Keratinocyte (primary cell): ENCODE results near the gene SPG11. TPM values are rescaled to one million over a fixed set of nuclear protein-coding genes. Genes with fewer than 3 reads are reported as not detected.

Source experiments
- DNase-seq: peaks from one replicate; pipeline ENCODE4 v3.0.0-alpha.2; 2011; ENCODE audit warnings: low read depth, missing footprints, low spot score
- FAIRE-seq: peaks from 2 replicates; lab custom pipeline; 2011; peaks lifted over from hg19 to GRCh38; lab: Jason Lieb, UNC
- H2AFZ ChIP-seq: 2 replicates; pipeline ENCODE4 v1.6.0; 2012; ENCODE audit warnings: low read length, control low read depth, inconsistent platforms; ENCODE audit not compliant: control insufficient read depth
- H3K27ac ChIP-seq: 2 replicates; pipeline ENCODE4 v1.5.1; 2011; ENCODE audit warnings: low read length; ENCODE audit not compliant: control insufficient read depth, insufficient read depth
- H3K27me3 ChIP-seq: 3 replicates; pipeline ENCODE4 v1.6.0; 2011; ENCODE audit warnings: low read length; ENCODE audit not compliant: control insufficient read depth, insufficient read depth; ENCODE audit errors: extremely low read depth
- H3K36me3 ChIP-seq, 2 experiments: 2 replicates in 1 of 2; 3 replicates in 1 of 2; pipeline ENCODE4 v1.5.1; 2011; ENCODE audit warnings: low read length in 2 of 2, mild to moderate bottlenecking in 1 of 2; ENCODE audit not compliant: control insufficient read depth in 2 of 2, insufficient read depth in 2 of 2; ENCODE audit errors: extremely low read depth in 1 of 2
- H3K4me1 ChIP-seq: 3 replicates; pipeline ENCODE4 v1.5.1; 2011; ENCODE audit warnings: low read length; ENCODE audit not compliant: control insufficient read depth, insufficient read depth; ENCODE audit errors: extremely low read depth
- H3K4me2 ChIP-seq: 3 replicates; pipeline ENCODE4 v1.6.0; 2011; ENCODE audit warnings: low read depth, low read length; ENCODE audit not compliant: control insufficient read depth, insufficient read depth; ENCODE audit errors: extremely low read depth
- H3K4me3 ChIP-seq, 3 experiments: fragments of 200-600 bp in 1 of 3; sonication (generic) in 1 of 3; 2 replicates in 2 of 3; 3 replicates in 1 of 3; pipeline ENCODE4 v1.5.1; 2011 to 2016; ENCODE audit warnings: low read length in 3 of 3, mild to moderate bottlenecking in 3 of 3, control low read depth in 2 of 3, inconsistent platforms in 1 of 3, low read depth in 1 of 3, mixed read lengths in 1 of 3, mixed run types in 1 of 3, moderate library complexity in 1 of 3; ENCODE audit not compliant: control insufficient read depth in 2 of 3, insufficient read depth in 2 of 3; ENCODE audit errors: extremely low read depth in 1 of 3
- H3K79me2 ChIP-seq: 2 replicates; pipeline ENCODE4 v1.6.0; 2012; ENCODE audit warnings: low read length; ENCODE audit not compliant: control insufficient read depth, insufficient read depth
- H3K9ac ChIP-seq: 3 replicates; pipeline ENCODE4 v1.6.0; 2011; ENCODE audit warnings: low read length; ENCODE audit not compliant: control insufficient read depth, insufficient read depth; ENCODE audit errors: extremely low read depth
- H3K9me1 ChIP-seq: 3 replicates; pipeline ENCODE4 v1.6.0; 2011; ENCODE audit warnings: low read length; ENCODE audit not compliant: control insufficient read depth, insufficient read depth; ENCODE audit errors: extremely low read depth
- H3K9me3 ChIP-seq: 2 replicates; pipeline ENCODE4 v1.5.1; 2012; ENCODE audit warnings: low read depth, low read length; ENCODE audit not compliant: control insufficient read depth
- H4K20me1 ChIP-seq: 3 replicates; pipeline ENCODE4 v1.6.0; 2011; ENCODE audit warnings: low read length; ENCODE audit not compliant: control insufficient read depth, insufficient read depth; ENCODE audit errors: extremely low read depth
- CTCF ChIP-seq, 3 experiments: IDR thresholded peaks in 1 of 3; conservative IDR thresholded peaks in 1 of 3; optimal IDR thresholded peaks in 1 of 3; 2 replicates in 2 of 3; 3 replicates in 1 of 3; pipeline versions ENCODE3 to v1.5.1; 2011; ENCODE audit warnings: low read length in 3 of 3, mild to moderate bottlenecking in 3 of 3, moderate library complexity in 2 of 3, control low read depth in 1 of 3, inconsistent platforms in 1 of 3; ENCODE audit not compliant: insufficient read depth in 2 of 3; ENCODE audit errors: extremely low read depth in 1 of 3
- EZH2 ChIP-seq: IDR thresholded peaks from one replicate; pipeline ENCODE4 v1.6.1; 2012; ENCODE audit warnings: inconsistent platforms, mild to moderate bottlenecking, low read length, moderate library complexity
- dilution Hi-C: fragments of 300-500 bp; cut with MboI; formaldehyde crosslinking; loops from one replicate; pipeline ENCODE4 v1.7.0; 2020; ENCODE audit warnings: low sequenced_read_pairs; ENCODE audit not compliant: extremely low pct_ligation_motif_present
- polyA plus RNA-seq, 5 experiments: library from polyadenylated mRNA; depleted of rRNA in 3 of 5; stranded (reverse) in 3 of 5; stranded (forward) in 1 of 5; unstranded in 1 of 5; fragments of >200 nt; gene quantifications; 1 replicate in 1 of 5; 2 replicates in 3 of 5; 3 replicates in 1 of 5; pipeline versions ENCODE4 v1.2.1 to v1.2.3, GENCODE V29; 2011 to 2012; ENCODE audit warnings: missing spikeins in 2 of 5, low read depth in 1 of 5, low replicate concordance in 1 of 5

Gene SPG11
- polyA plus RNA-seq, 1 donor (not counting 4 experiments of a cell fraction or from before 2014, with no cell fraction given), result 41.5 TPM

- Histone ChIP-seq H2AFZ (peak overlapping the region; percentile 44), H3K4me1 (peaks cover 30% of the 10 kb centered on the region), H3K27ac (peak overlapping the region; percentile 94), H3K79me2 (peaks cover 64% of the 10 kb centered on the region), H3K9ac (peak overlapping the region; percentile 97), H3K4me3 (peak overlapping the region; percentile 70 to 82 (median 77)), H3K36me3 (peaks cover 0 to 19% of the 10 kb centered on the region in 2 experiments), H3K27me3 (no peaks in the 10 kb centered on the region), H3K9me1 (no peaks in the 10 kb centered on the region), H3K4me2 (peak overlapping the region; percentile 81), H3K9me3 (no peaks in the 10 kb centered on the region), H4K20me1 (peaks cover 10% of the 10 kb centered on the region)
- FAIRE-seq (no peak), DNase-seq (no peak)
- dilution Hi-C loops, result no loop called here
- TF ChIP-seq EZH2 (no peak), CTCF (optimal IDR thresholded peaks at IDR 0.05 in 1 of 3, IDR thresholded peaks at IDR 0.05 in 1 of 3, conservative IDR thresholded peaks at IDR 0.05 in 1 of 3; ENCODE audit: extremely low read depth in 1 of 3, insufficient read depth in 2 of 3, low read length in 3 of 3) (no peak)
Observed at GRCh38 chr15:44537735-44538240, 125.7 kb downstream of the SPG11 start.

- Histone ChIP-seq H2AFZ (peak within 1 kb of the TSS; percentile 94), H3K79me2 (peaks cover 58% of the 10 kb centered on the region), H3K4me3 (peak within 1 kb of the TSS; percentile 77 to 89 (median 82)), H3K27ac (peak within 1 kb of the TSS; percentile 94), H3K27me3 (no peaks in the 10 kb centered on the region), H3K4me1 (peaks cover 30% of the 10 kb centered on the region), H3K4me2 (peak within 1 kb of the TSS; percentile 99), H4K20me1 (peaks cover 10% of the 10 kb centered on the region), H3K9ac (peak within 1 kb of the TSS; percentile 97), H3K9me1 (no peaks in the 10 kb centered on the region), H3K36me3 (peaks cover 0 to 19% of the 10 kb centered on the region in 2 experiments), H3K9me3 (no peaks in the 10 kb centered on the region)
- dilution Hi-C loops, result no loop called here
- peak; percentile 78 for DNase-seq
- TF ChIP-seq CTCF (optimal IDR thresholded peaks at IDR 0.05 in 1 of 3, IDR thresholded peaks at IDR 0.05 in 1 of 3, conservative IDR thresholded peaks at IDR 0.05 in 1 of 3; ENCODE audit: extremely low read depth in 1 of 3, insufficient read depth in 2 of 3, low read length in 3 of 3) (no peak), EZH2 (no peak)
- FAIRE-seq, result no peak
Observed at GRCh38 chr15:44536962-44537734, 126.3 kb downstream of the SPG11 start, which contains the start of gene EIF3J. TSS of gene EIF3J (plus strand) at chr15:44537147. CDS start at chr15:44537195, 48 bp downstream.
